Peyer's patch (tissue), 4 donors: ENCODE data around the gene ATP2B3. TPM values are rescaled to one million over a fixed set of nuclear protein-coding genes. Genes with fewer than 3 reads are reported as not detected.

Experiments used
- DNase-seq, 3 donors: peaks; one replicate each; pipeline ENCODE4 v3.0.0-alpha.2; 2017 to 2019
- H3K27ac ChIP-seq, 4 donors: fragments of 200-600 bp; sonication (generic); one replicate each; pipeline ENCODE4 v1.5.1; 2016 to 2019
- H3K27me3 ChIP-seq, 2 donors: fragments of 200-600 bp; sonication (generic); one replicate each; pipeline ENCODE4 v1.5.1; 2019
- H3K36me3 ChIP-seq, 3 donors: fragments of 200-600 bp; sonication (generic); one replicate each; pipeline ENCODE4 v1.5.1; 2016 to 2019
- H3K4me1 ChIP-seq, 4 donors: fragments of 200-600 bp; sonication (generic); one replicate each; pipeline ENCODE4 v1.5.1; 2016 to 2019
- H3K4me3 ChIP-seq, 4 donors: fragments of 200-600 bp; sonication (generic); 1 replicate in 3 of 4; 2 replicates in 1 of 4; pipeline ENCODE4 v1.5.1; 2016 to 2019; ENCODE audit warnings: mild to moderate bottlenecking in 1 of 4
- H3K9me3 ChIP-seq, 4 donors: fragments of 200-600 bp; sonication (generic); one replicate each; pipeline ENCODE4 v1.5.1; 2016 to 2019; ENCODE audit warnings: mild to moderate bottlenecking in 1 of 4
- CTCF ChIP-seq, 6 experiments: fragments of 450-650 bp in 4 of 6; fragments of 200-600 bp in 2 of 6; sonication (generic) in 1 of 6; IDR thresholded peaks; one replicate each; pipeline ENCODE4 v1.5.1; 2017 to 2019; ENCODE audit warnings: antibody characterized with exemption in 6 of 6, mild to moderate bottlenecking in 3 of 6, moderate library complexity in 1 of 6
- POLR2A ChIP-seq, 2 donors: fragments of 450-650 bp; IDR thresholded peaks; one replicate each; pipeline ENCODE4 v1.5.1; 2017; ENCODE audit warnings: antibody characterized with exemption in 2 of 2, mild to moderate bottlenecking in 2 of 2, moderate library complexity in 2 of 2
- total RNA-seq, 4 donors: library from RNA; depleted of rRNA; stranded (reverse); fragments of >200 nt; gene quantifications; one replicate each; pipeline ENCODE4 v1.1.0, GENCODE V29; 2016

Gene ATP2B3
- total RNA-seq, 4 donors from 2014 or later, result not detected

GRCh38 chrX:153473126-153473525, 44.3 kb upstream of the ATP2B3 start:
- Histone ChIP-seq H3K4me1 (peaks cover 0 to 13% (median 2%) of the 10 kb centered on the region in 4 donors), H3K36me3 (no peaks in the 10 kb centered on the region), H3K27ac (no peak overlapping the region), H3K9me3 (no peaks in the 10 kb centered on the region), H3K4me3 (no peak overlapping the region), H3K27me3 (no peaks in the 10 kb centered on the region)
- DNase-seq, result no peak
- TF ChIP-seq POLR2A (IDR thresholded peaks at IDR 0.05), result no peak
- no peak for TF ChIP-seq CTCF (IDR thresholded peaks at IDR 0.05)

GRCh38 chrX:153474266-153474665, 43.2 kb upstream of the ATP2B3 start:
- Histone ChIP-seq H3K9me3 (no peaks in the 10 kb centered on the region), H3K27me3 (no peaks in the 10 kb centered on the region), H3K36me3 (no peaks in the 10 kb centered on the region), H3K4me3 (peak overlapping the region in 2 of 4 donors; percentile 35 to 39), H3K4me1 (peaks cover 0 to 6% (median 2%) of the 10 kb centered on the region in 4 donors), H3K27ac (no peak overlapping the region)
- DNase-seq, result no peak
- no peak for TF ChIP-seq CTCF (IDR thresholded peaks at IDR 0.05)
- no peak for TF ChIP-seq POLR2A (IDR thresholded peaks at IDR 0.05)

- Histone ChIP-seq H3K4me3 (peak overlapping the region in 3 of 4 donors; percentile 27 to 39 (median 35)), H3K27ac (no peak overlapping the region), H3K36me3 (no peaks in the 10 kb centered on the region), H3K4me1 (peaks cover 0 to 3% (median under 1%) of the 10 kb centered on the region in 4 donors), H3K27me3 (no peaks in the 10 kb centered on the region), H3K9me3 (no peaks in the 10 kb centered on the region)
- TF ChIP-seq POLR2A (IDR thresholded peaks at IDR 0.05), result no peak
- no peak for TF ChIP-seq CTCF (IDR thresholded peaks at IDR 0.05)
- DNase-seq, result peak; percentile 24 to 57 (median 52)
These were observed 42.7 kb upstream of the ATP2B3 start for GRCh38 chrX:153474718-153475117.

- DNase-seq, result no peak
- H3K27ac ChIP-seq, result no peak overlapping the region
- peaks cover 0 to 3% (median 0%) of the 10 kb centered on the region in 4 donors for H3K4me1 ChIP-seq
- peak overlapping the region in 2 of 4 donors; percentile 35 to 39 for H3K4me3 ChIP-seq
- H3K27me3 ChIP-seq, result no peaks in the 10 kb centered on the region
- H3K36me3 ChIP-seq, result no peaks in the 10 kb centered on the region
- no peaks in the 10 kb centered on the region for H3K9me3 ChIP-seq
- TF ChIP-seq POLR2A (IDR thresholded peaks at IDR 0.05), result no peak
- no peak for TF ChIP-seq CTCF (IDR thresholded peaks at IDR 0.05)
These were observed 42.2 kb upstream of the ATP2B3 start for GRCh38 chrX:153475271-153475670.

- TF ChIP-seq CTCF (IDR thresholded peaks at IDR 0.05) (no peak), POLR2A (IDR thresholded peaks at IDR 0.05) (no peak)
- Histone ChIP-seq H3K4me1 (peaks cover 0 to 3% (median 0%) of the 10 kb centered on the region in 4 donors), H3K9me3 (no peaks in the 10 kb centered on the region), H3K27ac (no peak overlapping the region), H3K36me3 (no peaks in the 10 kb centered on the region), H3K27me3 (no peaks in the 10 kb centered on the region), H3K4me3 (no peak overlapping the region)
- no peak for DNase-seq
These were observed 41.6 kb upstream of the ATP2B3 start for GRCh38 chrX:153475751-153476281.
